A549 treated with Mapracorat at 1 μM for 4 hours (cell line): ENCODE data around the gene SPATS2L. TPM values are rescaled to one million over a fixed set of nuclear protein-coding genes. Genes with fewer than 3 reads are reported as not detected.

Experiments used
- total RNA-seq: library from RNA; stranded (reverse); fragments of 200-300 nt; extraction: Qiagen RNA extraction; gene quantifications from 5 replicates; pipeline ENCODE4 v1.2.3, GENCODE V29; 2022

Gene SPATS2L
- total RNA-seq, result 121 to 132 TPM (median 127 TPM) in 5 replicates

GRCh38 chr2:200306196-200306930 lies at the start of gene SPATS2L:
Gene SPATS2L (plus strand): TSS chr2:200306693. CDS start chr2:200389245, 82,552 bp downstream.

GRCh38 chr2:200509612-200510433 lies 203.3 kb downstream of the SPATS2L start, which contains the start of gene KCTD18:
Gene KCTD18 (minus strand): TSS chr2:200510068. CDS start chr2:200507016, 3,052 bp downstream.

GRCh38 chr2:200525882-200526651 lies 219.6 kb downstream of the SPATS2L start, which contains the start of gene SGO2:
Gene SGO2 (plus strand): TSS chr2:200526207. CDS start chr2:200532976, 6,769 bp downstream.

Other genes starting within 250 kb of the SPATS2L start
- gene KCTD18, start 203.4 kb downstream of the SPATS2L start, total RNA-seq, result 7.8 to 10.8 TPM (median 9.9 TPM) in 5 replicates
- 11.2 to 13.7 TPM (median 12.8 TPM) in 5 replicates for gene SGO2, start 219.5 kb downstream of the SPATS2L start, total RNA-seq